ENCODE data around the gene NTSR1.

NTSR1 gene

DNA sequence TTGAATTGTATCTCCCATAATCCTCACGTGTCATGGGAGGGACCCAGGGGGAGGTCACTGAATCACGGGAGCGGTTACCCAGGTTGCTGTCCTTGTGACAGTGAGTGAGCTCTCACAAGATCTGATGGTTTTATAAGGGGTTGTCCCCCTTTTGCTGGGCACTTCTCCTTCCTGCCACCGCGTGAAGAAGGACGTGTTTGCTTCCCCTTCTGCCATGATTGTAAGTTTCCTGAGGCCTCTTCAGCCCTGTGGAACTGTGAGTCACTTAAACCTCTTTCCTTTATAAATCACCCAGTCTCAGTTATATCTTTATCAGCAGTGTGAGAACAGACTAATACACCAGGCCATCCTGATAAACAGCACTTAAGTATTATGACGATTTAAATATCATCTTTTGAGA is 78.7 kb downstream of the NTSR1 start:
- Histone ChIP-seq H3K27me3 (ENCODE audit: control insufficient read depth, insufficient read depth, low read length) (no peaks in the 10 kb centered on the region), H3K9ac (ENCODE audit: low read depth, low read length) (no peak overlapping the region), H3K4me1 (ENCODE audit: control insufficient read depth, insufficient read depth, low read length) (no peaks in the 10 kb centered on the region)

DNA sequence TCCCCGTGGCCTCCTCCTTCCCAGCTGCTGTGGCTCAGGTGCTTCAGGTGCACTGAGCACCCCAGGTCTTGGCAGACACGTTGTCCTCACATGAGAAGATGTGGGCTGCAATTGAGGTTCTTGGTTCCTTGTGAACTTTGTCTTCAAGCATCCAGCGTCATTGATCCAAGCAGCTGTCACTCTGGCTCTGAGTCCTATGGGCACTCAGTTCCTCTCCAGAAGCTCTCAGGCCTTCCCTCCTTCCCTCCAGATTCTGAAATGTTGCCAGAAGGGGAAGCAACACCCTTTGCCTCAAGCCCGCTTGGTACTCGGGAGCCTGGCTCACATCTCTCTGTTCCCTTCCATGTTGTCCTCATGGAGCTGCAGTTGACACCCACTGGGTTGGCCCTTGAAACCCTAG is 79.2 kb downstream of the NTSR1 start:
- Histone ChIP-seq H3K36me3 (ENCODE audit: control insufficient read depth, insufficient read depth, low read length) (no peaks in the 10 kb centered on the region), H3K4me1 (ENCODE audit: control insufficient read depth, insufficient read depth, low read length) (no peaks in the 10 kb centered on the region), H3K9me3 (ENCODE audit: control insufficient read depth, insufficient read depth, low read length) (no peaks in the 10 kb centered on the region), H3K9ac (ENCODE audit: low read depth, low read length) (no peak overlapping the region), H3K4me3 (ENCODE audit: low read depth, low read length) (no peak overlapping the region), H3K27me3 (ENCODE audit: control insufficient read depth, insufficient read depth, low read length) (no peaks in the 10 kb centered on the region)

More for the DNA sequence above, 78.7 kb downstream of the NTSR1 start:
- no peaks in the 10 kb centered on the region for H3K9me3 ChIP-seq (ENCODE audit: control insufficient read depth, insufficient read depth, low read length)
- no peak overlapping the region for H3K4me3 ChIP-seq (ENCODE audit: low read depth, low read length)
- H3K36me3 ChIP-seq (ENCODE audit: control insufficient read depth, insufficient read depth, low read length): no peaks in the 10 kb centered on the region

DNA sequence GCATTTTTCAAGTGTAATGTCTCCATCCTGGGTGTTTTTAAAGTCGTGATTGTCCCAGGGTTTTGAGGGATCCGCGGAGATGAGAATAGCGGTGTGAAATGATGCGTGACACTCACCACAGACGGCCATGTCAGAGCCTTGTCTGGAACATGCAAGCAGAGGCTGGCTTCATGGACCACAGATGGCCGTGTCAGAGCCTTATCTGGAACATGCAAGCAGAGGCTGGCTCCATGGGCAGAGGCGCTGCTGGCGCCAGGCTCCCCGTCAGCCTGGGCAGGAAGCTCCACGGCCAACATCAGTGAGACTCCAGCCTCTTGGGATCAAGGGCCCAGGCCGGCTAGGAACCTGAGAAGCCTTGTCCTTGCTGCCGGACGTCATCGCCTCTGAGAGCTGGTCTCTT is 80.0 kb downstream of the NTSR1 start:
- Histone ChIP-seq H3K4me1 (ENCODE audit: control insufficient read depth, insufficient read depth, low read length) (no peaks in the 10 kb centered on the region), H3K27me3 (ENCODE audit: control insufficient read depth, insufficient read depth, low read length) (no peaks in the 10 kb centered on the region), H3K9me3 (ENCODE audit: control insufficient read depth, insufficient read depth, low read length) (no peaks in the 10 kb centered on the region), H3K36me3 (ENCODE audit: control insufficient read depth, insufficient read depth, low read length) (no peaks in the 10 kb centered on the region), H3K4me3 (ENCODE audit: low read depth, low read length) (no peak overlapping the region), H3K9ac (ENCODE audit: low read depth, low read length) (no peak overlapping the region)

DNA sequence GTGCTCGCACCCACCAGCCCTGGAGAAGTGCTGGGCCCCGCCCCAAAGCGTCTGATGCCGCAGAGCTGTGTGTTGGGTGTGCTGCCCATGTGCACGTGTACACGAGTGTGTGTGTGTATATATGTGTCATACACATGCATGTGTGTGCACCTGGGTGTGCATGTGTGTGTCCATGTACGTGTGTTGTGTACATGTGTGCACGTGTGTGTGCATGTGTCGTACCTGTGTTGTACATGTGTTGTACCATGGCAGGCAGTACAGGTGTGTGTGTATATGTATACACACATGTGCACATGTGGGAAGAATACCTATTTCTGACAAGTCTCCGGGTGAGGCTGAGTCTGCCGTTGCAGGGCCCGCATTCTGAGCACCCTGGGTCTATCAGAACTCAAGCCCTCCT is 81.4 kb downstream of the NTSR1 start:
- no peaks in the 10 kb centered on the region for H3K4me1 ChIP-seq (ENCODE audit: control insufficient read depth, insufficient read depth, low read length)
- no peaks in the 10 kb centered on the region for H3K27me3 ChIP-seq (ENCODE audit: control insufficient read depth, insufficient read depth, low read length)
- no peaks in the 10 kb centered on the region for H3K36me3 ChIP-seq (ENCODE audit: control insufficient read depth, insufficient read depth, low read length)
- no peak overlapping the region for H3K9ac ChIP-seq (ENCODE audit: low read depth, low read length)
- no peaks in the 10 kb centered on the region for H3K9me3 ChIP-seq (ENCODE audit: control insufficient read depth, insufficient read depth, low read length)
- H3K4me3 ChIP-seq (ENCODE audit: low read depth, low read length): no peak overlapping the region

DNA sequence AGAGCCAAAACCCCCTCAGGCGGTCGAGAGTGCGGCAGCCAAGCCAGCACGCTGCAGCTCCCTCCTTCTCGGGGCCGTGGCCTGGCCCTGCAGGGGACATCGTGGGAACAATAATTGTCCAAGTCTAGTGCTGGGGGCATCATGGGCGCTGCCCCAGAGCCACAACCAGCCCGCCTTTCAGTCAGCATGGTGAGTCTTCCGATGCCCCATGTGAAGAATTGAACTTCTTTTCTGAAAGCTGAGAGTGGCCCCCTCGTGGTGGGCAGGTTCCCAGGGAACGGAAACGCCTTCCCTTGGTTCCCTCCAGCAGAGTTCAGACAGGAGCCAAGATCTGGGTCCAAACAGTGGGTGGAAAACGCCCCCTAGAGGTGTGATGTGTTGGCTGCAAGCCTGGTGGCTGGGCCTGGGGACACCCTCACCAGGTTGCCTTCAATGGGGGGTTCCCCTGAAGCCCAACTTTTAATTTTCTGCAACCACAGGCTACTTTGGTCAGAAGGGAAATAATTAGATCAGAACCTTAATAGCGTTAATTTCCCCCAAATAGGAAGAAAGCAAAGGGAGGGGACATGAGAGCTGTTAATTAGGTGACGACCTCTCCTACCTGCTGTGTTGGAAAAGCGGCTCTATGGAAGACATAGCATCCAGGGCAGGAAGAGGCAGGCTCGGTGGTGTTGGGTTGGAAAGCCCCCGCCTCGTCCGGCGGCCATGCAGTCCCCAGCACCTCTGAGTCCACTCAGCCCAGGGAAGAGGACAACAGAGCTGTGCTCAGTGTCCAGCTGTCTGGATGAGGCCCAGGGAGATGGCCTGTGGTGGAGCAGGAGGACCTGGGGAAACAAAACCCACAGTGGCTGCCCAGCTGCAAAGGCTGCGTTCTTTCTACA is 82.9 kb downstream of the NTSR1 start:
- H3K27me3 ChIP-seq (ENCODE audit: control insufficient read depth, insufficient read depth, low read length): peaks cover 2% of the 10 kb centered on the region
- H3K9me3 ChIP-seq (ENCODE audit: control insufficient read depth, insufficient read depth, low read length): no peaks in the 10 kb centered on the region
- peak overlapping the region; percentile 30 for H3K4me3 ChIP-seq (ENCODE audit: low read depth, low read length)
- no peaks in the 10 kb centered on the region for H3K4me1 ChIP-seq (ENCODE audit: control insufficient read depth, insufficient read depth, low read length)
- no peak overlapping the region for H3K9ac ChIP-seq (ENCODE audit: low read depth, low read length)
- H3K36me3 ChIP-seq (ENCODE audit: control insufficient read depth, insufficient read depth, low read length): no peaks in the 10 kb centered on the region

DNA sequence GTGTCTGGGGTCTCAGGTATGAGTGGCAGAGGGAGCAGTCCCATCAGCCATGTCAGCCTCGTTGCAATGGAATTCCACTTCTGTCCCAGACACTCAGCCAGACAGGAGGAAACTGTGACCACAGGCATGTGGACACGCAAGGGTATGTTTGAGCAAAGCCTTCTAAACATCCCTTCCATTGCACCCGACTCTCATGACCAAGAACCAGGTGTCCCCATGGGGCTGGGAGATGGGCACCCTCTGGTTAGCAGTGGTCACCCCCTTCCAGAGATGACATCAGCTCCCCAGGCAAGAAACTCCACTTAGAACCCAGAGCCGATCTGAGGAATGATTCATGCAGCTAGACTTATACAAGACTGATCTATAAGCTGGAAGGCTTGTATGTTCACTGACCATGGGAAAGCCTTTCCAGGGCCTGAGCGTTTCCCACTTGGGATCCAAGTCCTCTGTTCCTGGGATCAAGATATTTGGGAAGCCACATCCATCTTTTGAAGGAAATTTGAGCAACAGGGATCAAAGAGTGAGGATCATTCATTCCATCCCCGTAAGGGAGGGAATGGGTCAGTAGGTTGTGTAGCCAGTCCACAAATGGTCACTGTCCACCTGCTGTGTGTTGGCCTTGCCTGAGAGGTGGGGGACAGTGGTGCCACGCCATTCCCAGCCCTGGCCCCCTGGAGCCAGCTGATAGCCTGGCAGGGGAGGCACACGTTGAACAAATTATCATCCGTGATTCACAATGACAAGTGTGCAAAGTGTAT is 83.7 kb downstream of the NTSR1 start:
- no peaks in the 10 kb centered on the region for H3K4me1 ChIP-seq (ENCODE audit: control insufficient read depth, insufficient read depth, low read length)
- H3K9ac ChIP-seq (ENCODE audit: low read depth, low read length): no peak overlapping the region
- H3K36me3 ChIP-seq (ENCODE audit: control insufficient read depth, insufficient read depth, low read length): no peaks in the 10 kb centered on the region
- peaks cover 2% of the 10 kb centered on the region for H3K27me3 ChIP-seq (ENCODE audit: control insufficient read depth, insufficient read depth, low read length)
- no peaks in the 10 kb centered on the region for H3K9me3 ChIP-seq (ENCODE audit: control insufficient read depth, insufficient read depth, low read length)
- no peak overlapping the region for H3K4me3 ChIP-seq (ENCODE audit: low read depth, low read length)

DNA sequence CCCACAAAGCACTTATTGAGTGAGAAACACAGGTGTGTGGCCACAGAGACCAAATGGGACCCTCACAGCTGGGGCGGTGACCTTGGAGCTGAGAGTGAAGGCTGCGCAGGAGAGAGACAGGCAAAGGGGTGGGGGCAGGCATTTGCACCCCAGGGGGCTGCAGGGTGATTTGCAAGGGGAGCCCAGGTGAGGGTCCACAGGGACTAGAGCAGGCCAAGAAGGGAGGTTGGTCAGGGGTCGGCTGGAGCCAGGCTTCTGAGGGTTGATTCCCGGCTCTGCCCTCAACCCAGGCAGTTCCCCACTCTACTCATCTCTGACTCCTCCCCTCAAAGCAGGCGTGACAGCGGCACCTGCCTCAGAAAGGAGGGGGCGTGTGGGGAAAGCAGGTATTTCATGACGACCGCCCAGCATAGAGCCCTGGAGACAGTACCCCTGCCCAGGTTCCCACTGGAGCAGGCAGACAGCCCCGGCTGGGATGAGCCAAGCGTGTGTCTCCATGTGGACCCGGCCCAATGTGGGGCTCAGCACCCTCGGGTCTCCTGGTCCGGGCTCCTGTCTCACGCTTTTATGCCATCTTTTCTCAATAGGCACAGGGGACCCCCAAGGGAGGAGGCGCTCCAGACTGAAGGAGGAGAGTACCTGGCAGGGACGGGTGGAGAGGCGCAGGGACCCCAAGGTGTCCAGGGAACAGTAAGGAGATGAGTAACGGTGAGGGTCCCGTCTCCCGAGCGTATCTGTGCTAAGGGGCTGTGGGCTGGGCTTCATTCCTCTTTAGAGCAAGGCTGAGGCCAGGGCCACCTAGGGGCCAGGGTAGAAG is 84.5 kb downstream of the NTSR1 start:
- no peak overlapping the region for H3K9ac ChIP-seq (ENCODE audit: low read depth, low read length)
- no peaks in the 10 kb centered on the region for H3K9me3 ChIP-seq (ENCODE audit: control insufficient read depth, insufficient read depth, low read length)
- peak overlapping the region; percentile 43 for H3K4me3 ChIP-seq (ENCODE audit: low read depth, low read length)
- H3K36me3 ChIP-seq (ENCODE audit: control insufficient read depth, insufficient read depth, low read length): peaks cover 5% of the 10 kb centered on the region
- no peaks in the 10 kb centered on the region for H3K4me1 ChIP-seq (ENCODE audit: control insufficient read depth, insufficient read depth, low read length)
- peaks cover 2% of the 10 kb centered on the region for H3K27me3 ChIP-seq (ENCODE audit: control insufficient read depth, insufficient read depth, low read length)

DNA sequence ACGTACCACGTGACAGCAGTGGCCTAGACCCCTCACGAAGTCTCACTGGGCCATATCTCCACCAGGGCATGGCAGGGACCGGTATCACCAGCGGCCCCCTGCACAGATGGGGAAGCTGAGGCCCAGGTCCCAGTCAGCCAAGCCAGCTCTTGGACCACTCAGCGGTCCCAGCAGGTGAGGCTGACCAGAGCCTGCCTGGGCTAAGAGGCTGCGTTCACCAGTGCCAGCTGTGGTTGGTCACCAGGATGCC is 85.0 kb downstream of the NTSR1 start:
- H3K9ac ChIP-seq (ENCODE audit: low read depth, low read length): no peak overlapping the region
- H3K4me3 ChIP-seq (ENCODE audit: low read depth, low read length): peak overlapping the region; percentile 43
- H3K4me1 ChIP-seq (ENCODE audit: control insufficient read depth, insufficient read depth, low read length): no peaks in the 10 kb centered on the region
- peaks cover 8% of the 10 kb centered on the region for H3K36me3 ChIP-seq (ENCODE audit: control insufficient read depth, insufficient read depth, low read length)
- no peaks in the 10 kb centered on the region for H3K9me3 ChIP-seq (ENCODE audit: control insufficient read depth, insufficient read depth, low read length)
- peaks cover 2% of the 10 kb centered on the region for H3K27me3 ChIP-seq (ENCODE audit: control insufficient read depth, insufficient read depth, low read length)

- H3K9ac ChIP-seq (ENCODE audit: low read depth, low read length): no peak overlapping the region
- H3K4me3 ChIP-seq (ENCODE audit: low read depth, low read length): peak overlapping the region; percentile 63
- H3K36me3 ChIP-seq (ENCODE audit: control insufficient read depth, insufficient read depth, low read length): peaks cover 13% of the 10 kb centered on the region
- H3K27me3 ChIP-seq (ENCODE audit: control insufficient read depth, insufficient read depth, low read length): peaks cover 2% of the 10 kb centered on the region
- no peaks in the 10 kb centered on the region for H3K9me3 ChIP-seq (ENCODE audit: control insufficient read depth, insufficient read depth, low read length)
- no peaks in the 10 kb centered on the region for H3K4me1 ChIP-seq (ENCODE audit: control insufficient read depth, insufficient read depth, low read length)
These were observed 85.5 kb downstream of the NTSR1 start for GRCh38 chr20:62794007-62794724.

DNA sequence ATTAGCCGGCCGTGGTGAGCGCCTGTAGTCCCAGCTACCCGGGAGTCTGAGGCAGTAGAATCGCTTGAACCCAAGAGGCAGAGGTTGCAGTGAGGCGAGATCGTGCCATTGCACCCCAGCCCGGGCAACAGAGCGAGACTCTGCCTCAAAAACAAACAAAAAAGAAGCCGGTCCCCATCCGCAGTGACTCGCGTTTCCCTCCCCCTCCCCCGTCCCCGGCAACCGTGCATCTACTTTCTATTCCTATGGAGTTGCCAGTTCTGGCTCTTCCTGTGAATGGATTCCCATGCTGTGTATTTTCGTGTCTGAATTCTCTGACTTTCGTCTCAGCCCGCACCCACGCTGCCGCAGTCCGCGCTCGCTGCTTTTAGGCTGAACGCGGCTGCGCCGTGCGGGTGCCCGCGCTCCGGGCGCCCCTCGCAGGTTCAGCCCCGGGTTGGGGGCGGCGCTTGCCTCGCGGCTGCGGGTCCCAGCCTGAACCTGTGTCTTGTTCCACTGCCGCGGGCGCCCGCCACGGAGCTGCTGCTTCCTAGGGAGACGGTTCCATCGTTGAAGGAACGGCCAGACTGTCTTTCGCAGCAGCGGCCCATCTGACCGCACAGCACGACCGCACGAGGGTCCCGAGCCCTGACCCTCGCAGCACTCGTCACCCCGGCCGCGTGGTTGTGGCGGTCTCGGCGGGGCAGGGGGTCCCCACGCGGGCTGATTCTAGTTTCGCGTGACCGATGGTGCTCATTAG is 86.6 kb downstream of the NTSR1 start:
- no peaks in the 10 kb centered on the region for H3K9me3 ChIP-seq (ENCODE audit: control insufficient read depth, insufficient read depth, low read length)
- H3K9ac ChIP-seq (ENCODE audit: low read depth, low read length): no peak overlapping the region
- H3K4me3 ChIP-seq (ENCODE audit: low read depth, low read length): peak overlapping the region; percentile 63
- peaks cover 18% of the 10 kb centered on the region for H3K36me3 ChIP-seq (ENCODE audit: control insufficient read depth, insufficient read depth, low read length)
- H3K27me3 ChIP-seq (ENCODE audit: control insufficient read depth, insufficient read depth, low read length): peaks cover 2% of the 10 kb centered on the region
- H3K4me1 ChIP-seq (ENCODE audit: control insufficient read depth, insufficient read depth, low read length): no peaks in the 10 kb centered on the region

Measured in iPS-15b (cell line).